ENCODE results near the gene MAGEL2.
A peak's percentile ranks its signal among the peaks of the same experiment; 100 is the strongest.

DNA sequence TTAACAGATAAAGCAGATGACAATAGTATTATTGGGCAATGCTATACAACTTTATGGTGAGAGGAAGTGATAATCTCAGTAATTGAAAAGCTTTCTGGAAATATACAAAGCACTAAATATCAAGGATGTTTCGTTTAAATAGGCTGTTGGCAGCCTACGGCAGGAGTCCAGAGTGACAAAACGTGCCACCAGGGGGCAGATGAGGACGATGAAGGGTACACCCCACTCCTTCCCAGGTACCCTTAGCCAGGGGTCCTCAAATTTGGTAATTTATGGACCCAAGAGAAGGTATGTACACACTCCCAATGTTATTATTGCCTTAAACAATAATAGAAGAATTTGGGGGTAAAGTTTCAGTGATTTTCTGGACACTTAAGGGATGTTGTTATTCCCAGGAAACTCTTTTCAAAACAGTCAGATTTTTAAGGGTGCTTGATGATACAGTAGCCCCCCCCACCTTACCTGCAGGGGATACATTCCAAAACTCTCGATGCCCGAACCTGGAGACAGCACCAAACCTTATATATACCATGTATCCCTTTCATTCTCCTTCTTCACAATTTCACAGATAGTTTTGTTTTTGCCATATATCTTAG is 1.4 kb upstream of the MAGEL2 start:
- TF ChIP-seq ZBTB40 (IDR thresholded peaks at IDR 0.05; ENCODE audit: borderline replicate concordance) (no peak), POLR2A (IDR thresholded peaks at IDR 0.05; ENCODE audit: low read depth, low read length) (no peak), STAT1 (conservative IDR thresholded peaks at IDR 0.05) (no peak), ZNF24 (IDR thresholded peaks at IDR 0.05) (no peak), CTCF (IDR thresholded peaks at IDR 0.05 in 2 of 3, conservative IDR thresholded peaks at IDR 0.05 in 1 of 3; ENCODE audit: control insufficient read depth in 2 of 3, extremely low read depth in 1 of 3, insufficient read depth in 1 of 3, low read depth in 3 of 3, low read length in 3 of 3) (peak in 2 of 3 experiments; percentile 15 to 23; a peak in 2 of 6 replicates), EP300 (IDR thresholded peaks at IDR 0.05; ENCODE audit: borderline replicate concordance in 1 of 2, control insufficient read depth in 1 of 2, low read depth in 2 of 2, low read length in 2 of 2) (no peak), YY1 (IDR thresholded peaks at IDR 0.05; ENCODE audit: low read depth, low read length) (no peak), ESRRA (IDR thresholded peaks at IDR 0.05; ENCODE audit: low read length) (no peak)

Data from GM12878 (cell line).